HepG2 (cell line): ENCODE measurements around the gene GSDMA. TPM values are rescaled to one million over a fixed set of nuclear protein-coding genes. Genes with fewer than 3 reads are reported as not detected.
A peak's percentile ranks its signal among the peaks of the same experiment; 100 is the strongest.

Experiments used
- ESRRA ChIP-seq: sonication (generic); formaldehyde crosslinking; IDR thresholded peaks from 2 replicates; pipeline ENCODE4 v1.5.1; 2020; ENCODE audit warnings: mild to moderate bottlenecking, low read depth, missing genetic modification reagents
- FOSL2 ChIP-seq: sonication (generic); formaldehyde crosslinking; IDR thresholded peaks from 2 replicates; pipeline ENCODE4 v1.4.0; 2020; ENCODE audit warnings: missing genetic modification reagents
- FOXJ3 ChIP-seq: sonication (generic); formaldehyde crosslinking; IDR thresholded peaks from 2 replicates; pipeline ENCODE4 v1.4.0; 2020; ENCODE audit warnings: missing genetic modification reagents, mild to moderate bottlenecking, borderline replicate concordance
- HDAC6 ChIP-seq: fragments of 200-600 bp; sonication (generic); IDR thresholded peaks from 2 replicates; pipeline ENCODE4 v1.7.0; 2017; ENCODE audit warnings: mild to moderate bottlenecking, antibody characterized with exemption, low read length, low read depth
- KDM1A ChIP-seq: IDR thresholded peaks from 2 replicates; pipeline ENCODE4 v1.6.1; 2016; ENCODE audit warnings: missing compliant biosample characterization
- MED1 ChIP-seq: sonication (generic); formaldehyde crosslinking; IDR thresholded peaks from 2 replicates; pipeline ENCODE4 v1.4.0; 2020; ENCODE audit warnings: missing genetic modification reagents
- RXRA ChIP-seq: sonication (generic); formaldehyde crosslinking; IDR thresholded peaks from 2 replicates; pipeline ENCODE4 v1.5.1; 2020; ENCODE audit warnings: missing genetic modification reagents
- THAP9 ChIP-seq: sonication (generic); formaldehyde crosslinking; IDR thresholded peaks from 2 replicates; pipeline ENCODE4; 2020; ENCODE audit warnings: missing genetic modification reagents, mild to moderate bottlenecking, borderline replicate concordance
- ZBED4 ChIP-seq: sonication (generic); formaldehyde crosslinking; IDR thresholded peaks from 2 replicates; pipeline ENCODE4 v1.4.0; 2020; ENCODE audit warnings: missing genetic modification reagents, borderline replicate concordance
- ZBTB10 ChIP-seq: sonication (generic); formaldehyde crosslinking; IDR thresholded peaks from 2 replicates; pipeline ENCODE4 v1.4.0; 2020; ENCODE audit warnings: missing genetic modification reagents, borderline replicate concordance
- ZFP91 ChIP-seq: sonication (generic); formaldehyde crosslinking; IDR thresholded peaks from 2 replicates; pipeline ENCODE4 v1.9.0; 2022; ENCODE audit warnings: missing genetic modification reagents, mild to moderate bottlenecking, borderline replicate concordance
- ZNF225 ChIP-seq: sonication (generic); formaldehyde crosslinking; IDR thresholded peaks from 2 replicates; pipeline ENCODE4 v1.4.0; 2020; ENCODE audit warnings: mild to moderate bottlenecking, missing genetic modification reagents
- ZNF431 ChIP-seq: sonication (generic); formaldehyde crosslinking; IDR thresholded peaks from 2 replicates; pipeline ENCODE4 v1.9.0; 2022; ENCODE audit warnings: missing genetic modification reagents, low read depth, mild to moderate bottlenecking, borderline replicate concordance
- ZZZ3 ChIP-seq: sonication (generic); formaldehyde crosslinking; IDR thresholded peaks from 2 replicates; pipeline ENCODE4 v1.4.0; 2020; ENCODE audit warnings: missing genetic modification reagents, mild to moderate bottlenecking, borderline replicate concordance
- polyA plus RNA-seq, 8 experiments: library from polyadenylated mRNA; depleted of rRNA in 3 of 8; stranded (reverse) in 7 of 8; unstranded in 1 of 8; fragments of >200 nt; fragmentation: Illumina TruSeq in 4 of 8; extraction: Trizol in 4 of 8; gene quantifications; 2 replicates each; pipeline versions ENCODE4 v1.2.1 to v1.2.3, GENCODE V29; 2011 to 2016; ENCODE audit warnings: low read depth in 4 of 8, missing spikeins in 1 of 8, mixed read lengths in 1 of 8; ENCODE audit not compliant: insufficient read depth in 1 of 8
- total RNA-seq, 5 experiments: library from RNA; depleted of rRNA; stranded (reverse); fragments of >200 nt; fragmentation: Illumina TruSeq; extraction: Trizol; gene quantifications; 2 replicates each; pipeline ENCODE4 v1.2.3, GENCODE V29; 2016; ENCODE audit warnings: low read depth in 1 of 5
- TF ChIP-seq, protein P1 (sequence below): sonication (generic); formaldehyde crosslinking; IDR thresholded peaks from 2 replicates; pipeline ENCODE4 v1.5.0; 2020; ENCODE audit warnings: missing genetic modification reagents

The GSDMA gene
- total and polyA plus RNA-seq, 2 of the 13 experiments (the other 11 are each of a cell fraction or from before 2014, with no cell fraction given): not detected

DNA sequence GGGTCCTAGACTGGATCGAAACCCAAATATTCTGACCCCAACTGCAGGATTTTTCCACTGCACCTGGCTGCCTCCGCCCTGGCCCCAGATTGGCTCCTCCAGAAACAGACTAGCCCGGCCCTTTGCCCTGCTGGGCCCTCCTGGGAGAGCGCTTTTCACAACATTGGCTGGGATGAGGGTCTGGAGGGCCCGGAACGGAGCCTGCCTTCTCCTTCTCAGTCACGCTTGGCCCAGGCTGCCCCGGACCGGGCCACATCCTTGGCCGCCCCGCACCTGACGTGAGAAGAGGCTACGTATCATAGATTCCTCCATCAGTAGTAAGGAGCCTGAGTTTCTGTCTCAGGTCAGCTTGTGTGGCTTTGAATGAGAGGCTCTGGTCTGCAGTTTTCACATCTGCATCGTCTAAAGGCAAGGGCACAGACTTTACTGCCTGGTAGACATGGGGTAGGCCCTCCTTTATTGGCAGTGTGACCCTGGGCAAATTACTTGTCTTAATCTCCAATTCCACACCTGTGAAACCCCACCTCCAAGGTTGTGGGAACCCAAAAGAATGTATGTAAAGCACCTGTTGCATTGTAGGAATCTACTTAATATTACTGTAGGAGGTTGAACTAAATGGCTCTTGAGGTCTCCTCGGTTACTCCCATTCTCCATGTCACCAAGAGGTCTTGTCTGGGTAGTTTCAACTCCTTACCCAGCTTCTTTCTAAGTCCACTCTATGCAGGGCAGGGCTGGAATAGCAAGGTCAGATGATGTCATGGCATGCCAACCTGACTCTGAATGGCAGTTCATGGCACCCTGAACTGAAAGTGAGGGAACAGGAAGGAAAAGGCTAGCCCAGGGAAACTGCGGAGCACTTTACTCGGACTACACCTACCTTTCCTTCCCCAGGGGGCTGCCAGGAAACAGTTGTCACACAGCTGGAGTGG, 34.6 kb upstream of the GSDMA start (continued):
- TF ChIP-seq ZBED4 (CRISPR knock-in tag) (peak; percentile 68; the same call in 1 of the 2 replicates), MED1 (CRISPR knock-in tag) (no peak), ZBTB10 (CRISPR knock-in tag) (no peak), RXRA (CRISPR knock-in tag) (no peak), KDM1A (CRISPR knock-in tag) (no peak), FOXJ3 (CRISPR knock-in tag) (no peak), ZNF431 (CRISPR knock-in tag) (no peak), ZFP91 (CRISPR knock-in tag) (peak; percentile 77; the same call in 1 of the 2 replicates), ZNF225 (CRISPR knock-in tag) (peak; percentile 12; the same call in 1 of the 2 replicates), FOSL2 (no peak; the same call in 1 of the 2 replicates), HDAC6 (no peak), THAP9 (CRISPR knock-in tag) (peak; percentile 62; the same call in 1 of the 2 replicates), ZZZ3 (CRISPR knock-in tag) (no peak), ESRRA (CRISPR knock-in tag) (no peak)
- TF ChIP-seq, protein P1, sequence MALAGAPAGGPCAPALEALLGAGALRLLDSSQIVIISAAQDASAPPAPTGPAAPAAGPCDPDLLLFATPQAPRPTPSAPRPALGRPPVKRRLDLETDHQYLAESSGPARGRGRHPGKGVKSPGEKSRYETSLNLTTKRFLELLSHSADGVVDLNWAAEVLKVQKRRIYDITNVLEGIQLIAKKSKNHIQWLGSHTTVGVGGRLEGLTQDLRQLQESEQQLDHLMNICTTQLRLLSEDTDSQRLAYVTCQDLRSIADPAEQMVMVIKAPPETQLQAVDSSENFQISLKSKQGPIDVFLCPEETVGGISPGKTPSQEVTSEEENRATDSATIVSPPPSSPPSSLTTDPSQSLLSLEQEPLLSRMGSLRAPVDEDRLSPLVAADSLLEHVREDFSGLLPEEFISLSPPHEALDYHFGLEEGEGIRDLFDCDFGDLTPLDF (CRISPR knock-in tag): no peak
